OCI-LY1 (cell line): ENCODE data around the gene ZNF185.

Experiments
- H2AFZ ChIP-seq: fragments of 200-600 bp; sonication (generic), shearing (Covaris generic); 2 replicates; pipeline ENCODE4 v1.6.0; 2014; ENCODE audit warnings: antibody characterized with exemption, mild to moderate bottlenecking, low read length
- H3F3A ChIP-seq: fragments of 200-600 bp; sonication (generic), shearing (Covaris generic); 2 replicates; pipeline ENCODE4 v1.6.0; 2014; ENCODE audit warnings: mild to moderate bottlenecking, antibody characterized with exemption, low read length, moderate library complexity; ENCODE audit not compliant: insufficient read depth
- H3K27ac ChIP-seq: fragments of 200-600 bp; sonication (generic); 2 replicates; pipeline ENCODE4 v1.5.1; 2014; ENCODE audit warnings: low read length, mixed run types, mild to moderate bottlenecking, low read depth; ENCODE audit not compliant: poor library complexity, severe bottlenecking
- H3K27me3 ChIP-seq: fragments of 200-600 bp; sonication (generic); 2 replicates; pipeline ENCODE4 v1.6.0; 2014; ENCODE audit warnings: antibody characterized with exemption, mild to moderate bottlenecking, low read length, moderate library complexity; ENCODE audit not compliant: insufficient read depth
- H3K36me3 ChIP-seq: fragments of 200-600 bp; sonication (generic); 2 replicates; pipeline ENCODE4 v1.6.1; 2014; ENCODE audit warnings: mild to moderate bottlenecking, antibody characterized with exemption, low read length, moderate library complexity, mixed read lengths; ENCODE audit not compliant: insufficient read depth
- H3K4me1 ChIP-seq: fragments of 200-600 bp; sonication (generic); 2 replicates; pipeline ENCODE4 v1.5.1; 2014; ENCODE audit warnings: mild to moderate bottlenecking, low read length, moderate library complexity; ENCODE audit not compliant: insufficient read depth, severe bottlenecking
- H3K4me2 ChIP-seq: fragments of 200-600 bp; sonication (generic), shearing (Covaris generic); 2 replicates; pipeline ENCODE4 v1.6.1; 2014; ENCODE audit warnings: low read length
- H3K4me3 ChIP-seq: fragments of 200-600 bp; sonication (generic); 2 replicates; pipeline ENCODE4 v1.5.1; 2014; ENCODE audit warnings: low read length, low read depth, mild to moderate bottlenecking, mixed read lengths; ENCODE audit not compliant: poor library complexity, severe bottlenecking
- H3K79me2 ChIP-seq: fragments of 200-600 bp; shearing (Covaris generic); 2 replicates; pipeline ENCODE4 v1.6.1; 2016; ENCODE audit warnings: mixed run types, low read length, mixed read lengths; ENCODE audit not compliant: insufficient read depth
- H3K9ac ChIP-seq: fragments of 200-600 bp; sonication (generic), shearing (Covaris generic); 2 replicates; pipeline ENCODE4 v1.6.1; 2014; ENCODE audit warnings: mild to moderate bottlenecking, low read length, mixed read lengths
- H3K9me2 ChIP-seq: fragments of 200-600 bp; sonication (generic), shearing (Covaris generic); 2 replicates; pipeline ENCODE4 v1.6.1; 2014; ENCODE audit warnings: low read depth, mild to moderate bottlenecking, low read length, mixed read lengths
- H3K9me3 ChIP-seq: fragments of 200-600 bp; shearing (Covaris generic); 2 replicates; pipeline ENCODE4 v1.6.1; 2014; ENCODE audit warnings: low read length, mixed read lengths
- H4K20me1 ChIP-seq: fragments of 200-600 bp; sonication (generic), shearing (Covaris generic); 2 replicates; pipeline ENCODE4 v1.6.0; 2016; ENCODE audit warnings: mild to moderate bottlenecking, low read length; ENCODE audit not compliant: insufficient read depth
- CTCF ChIP-seq: fragments of 200-600 bp; sonication (generic), shearing (Covaris generic); IDR thresholded peaks from 2 replicates; pipeline ENCODE4 v1.5.1; 2017; ENCODE audit warnings: mild to moderate bottlenecking, antibody characterized with exemption, low read length, moderate library complexity, mixed read lengths
- EZH2 ChIP-seq: fragments of 200-600 bp; sonication (generic), shearing (Covaris generic); IDR thresholded peaks from 2 replicates; pipeline ENCODE4 v1.8.0; 2017; ENCODE audit warnings: borderline replicate concordance, mixed run types, mild to moderate bottlenecking, antibody characterized with exemption, low read length, moderate library complexity, mixed read lengths

The ZNF185 gene

DNA sequence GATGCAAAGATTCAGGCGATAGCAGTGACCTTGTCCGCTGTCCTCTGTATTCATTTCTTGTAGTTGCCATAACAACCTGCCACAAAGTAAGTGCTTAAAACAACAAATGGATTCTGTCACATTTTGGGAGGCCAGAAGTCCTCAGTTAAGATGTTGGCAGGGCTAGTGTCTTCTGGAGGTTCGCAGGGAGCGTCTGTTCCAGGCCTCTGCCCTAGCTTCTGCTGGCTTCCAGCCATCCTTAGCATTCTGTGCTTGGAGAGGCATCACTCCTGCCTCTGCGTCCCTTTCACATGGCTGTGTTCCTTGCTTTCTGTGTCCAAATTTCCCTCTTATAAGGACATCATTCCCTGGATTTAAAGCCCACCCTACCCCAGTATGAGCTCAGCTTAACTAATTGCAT, 31.5 kb upstream of the ZNF185 start:
- H3K9me3 ChIP-seq, result no peaks in the 10 kb centered on the region
- H3F3A ChIP-seq, result no peaks in the 10 kb centered on the region
- no peak overlapping the region for H3K27ac ChIP-seq
- no peaks in the 10 kb centered on the region for H3K9me2 ChIP-seq
- no peaks in the 10 kb centered on the region for H3K79me2 ChIP-seq
- no peak overlapping the region for H3K4me3 ChIP-seq
- H3K27me3 ChIP-seq, result no peaks in the 10 kb centered on the region
- no peaks in the 10 kb centered on the region for H4K20me1 ChIP-seq
- no peak overlapping the region for H2AFZ ChIP-seq
- H3K9ac ChIP-seq, result no peak overlapping the region
- TF ChIP-seq CTCF (no peak), EZH2 (no peak)
- no peak overlapping the region for H3K4me2 ChIP-seq
- H3K4me1 ChIP-seq, result no peaks in the 10 kb centered on the region
- peaks cover 42% of the 10 kb centered on the region for H3K36me3 ChIP-seq

GRCh38 chrX:152869972-152870371, 27.9 kb upstream of the ZNF185 start:
- H3K27ac ChIP-seq, result no peak overlapping the region
- H3K27me3 ChIP-seq, result no peaks in the 10 kb centered on the region
- H3K4me3 ChIP-seq, result no peak overlapping the region
- H3K79me2 ChIP-seq, result no peaks in the 10 kb centered on the region
- H3K4me2 ChIP-seq, result no peak overlapping the region
- H3K9ac ChIP-seq, result no peak overlapping the region
- no peaks in the 10 kb centered on the region for H3K4me1 ChIP-seq
- no peaks in the 10 kb centered on the region for H3K9me3 ChIP-seq
- no peaks in the 10 kb centered on the region for H3K9me2 ChIP-seq
- no peaks in the 10 kb centered on the region for H4K20me1 ChIP-seq
- H3K36me3 ChIP-seq, result peaks cover 34% of the 10 kb centered on the region
- H2AFZ ChIP-seq, result no peak overlapping the region
- no peak for TF ChIP-seq CTCF
- no peak for TF ChIP-seq EZH2
- no peaks in the 10 kb centered on the region for H3F3A ChIP-seq

- no peak overlapping the region for H3K9ac ChIP-seq
- no peak overlapping the region for H2AFZ ChIP-seq
- no peaks in the 10 kb centered on the region for H3K27me3 ChIP-seq
- no peaks in the 10 kb centered on the region for H3K9me2 ChIP-seq
- TF ChIP-seq EZH2, result no peak
- TF ChIP-seq CTCF, result no peak
- peaks cover 26% of the 10 kb centered on the region for H3K36me3 ChIP-seq
- H3K9me3 ChIP-seq, result no peaks in the 10 kb centered on the region
- H4K20me1 ChIP-seq, result no peaks in the 10 kb centered on the region
- no peak overlapping the region for H3K4me2 ChIP-seq
- no peaks in the 10 kb centered on the region for H3K79me2 ChIP-seq
- no peaks in the 10 kb centered on the region for H3F3A ChIP-seq
- no peaks in the 10 kb centered on the region for H3K4me1 ChIP-seq
- H3K4me3 ChIP-seq, result no peak overlapping the region
- H3K27ac ChIP-seq, result no peak overlapping the region
Measured at GRCh38 chrX:152871260-152871659, 26.6 kb upstream of the ZNF185 start.
